H1 (cell line): ENCODE measurements around the gene SMR3A. TPM values are rescaled to one million over a fixed set of nuclear protein-coding genes. Genes with fewer than 3 reads are reported as not detected.

ENCODE experiments used
- CTCF ChIA-PET: fragments of 300-600 bp; sonication (Branson Sonifier 250); formaldehyde crosslinking; loops from one replicate; lab custom pipeline; 2021; ENCODE audit not compliant: partially characterized antibody; lab: Charles Lee
- POLR2A ChIA-PET: fragments of 300-600 bp; sonication (Branson Sonifier 250); formaldehyde crosslinking; loops from one replicate; lab custom pipeline; 2021; ENCODE audit warnings: inconsistent platforms; ENCODE audit not compliant: partially characterized antibody; lab: Charles Lee
- DNase-seq, 2 experiments: peaks; one replicate each; pipeline versions ENCODE4 v3.0.0 to v3.0.0-alpha.2; 2010 to 2022; ENCODE audit warnings: low spot score in 2 of 2, low read depth in 1 of 2, mixed read lengths in 1 of 2
- FAIRE-seq: peaks from 2 replicates; lab custom pipeline; 2011; peaks lifted over from hg19 to GRCh38; lab: Jason Lieb, UNC
- H2AFZ ChIP-seq: 2 replicates; pipeline ENCODE4 v1.8.1; 2012; ENCODE audit warnings: low read length, inconsistent platforms
- H2AK5ac ChIP-seq: 2 replicates; pipeline ENCODE4 v1.6.1; 2013; ENCODE audit warnings: low read depth, low read length
- H2BK120ac ChIP-seq: replicated peaks from 2 replicates; pipeline ENCODE3; 2013; ENCODE audit warnings: low read depth, low read length, inconsistent platforms
- H2BK12ac ChIP-seq: 2 replicates; pipeline ENCODE4 v1.6.1; 2013; ENCODE audit warnings: low read depth, low read length
- H2BK15ac ChIP-seq: 2 replicates; pipeline ENCODE4 v1.6.1; 2013; ENCODE audit warnings: low read length
- H2BK20ac ChIP-seq: 2 replicates; pipeline ENCODE4 v1.6.1; 2013; ENCODE audit warnings: low read length
- H2BK5ac ChIP-seq: 2 replicates; pipeline ENCODE4 v1.6.1; 2013; ENCODE audit warnings: low read depth, low read length
- H3K14ac ChIP-seq: 2 replicates; pipeline ENCODE4 v1.6.1; 2013; ENCODE audit warnings: inconsistent platforms; ENCODE audit not compliant: insufficient read length
- H3K18ac ChIP-seq: 2 replicates; pipeline ENCODE4 v1.6.1; 2013; ENCODE audit warnings: low read length; ENCODE audit errors: extremely low read depth
- H3K23ac ChIP-seq: 2 replicates; pipeline ENCODE4 v1.6.1; 2013; ENCODE audit warnings: inconsistent platforms; ENCODE audit not compliant: insufficient read length
- H3K23me2 ChIP-seq: 2 replicates; pipeline ENCODE4 v1.6.1; 2013; ENCODE audit warnings: low read depth, low read length
- H3K27ac ChIP-seq: 2 replicates; pipeline ENCODE4 v1.6.1; 2011; ENCODE audit warnings: low read depth, low read length, inconsistent platforms
- H3K27me3 ChIP-seq, 4 experiments: replicated peaks in 1 of 4; 1 replicate in 1 of 4; 2 replicates in 3 of 4; pipeline versions ENCODE4 v1.6.1 to v1.8.1; 2011 to 2013; ENCODE audit warnings: low read length in 3 of 4, mild to moderate bottlenecking in 3 of 4, inconsistent platforms in 2 of 4, mixed read lengths in 2 of 4, moderate library complexity in 1 of 4; ENCODE audit not compliant: control insufficient read depth in 3 of 4, insufficient read depth in 3 of 4; ENCODE audit errors: extremely low read depth in 1 of 4
- H3K36me3 ChIP-seq, 4 experiments: 2 replicates each; pipeline versions ENCODE4 v1.6.1 to v1.8.1; 2011 to 2013; ENCODE audit warnings: mild to moderate bottlenecking in 4 of 4, low read length in 3 of 4, moderate library complexity in 2 of 4, control low read depth in 1 of 4, inconsistent platforms in 1 of 4; ENCODE audit not compliant: insufficient read depth in 4 of 4, control insufficient read depth in 2 of 4
- H3K4ac ChIP-seq: replicated peaks from 2 replicates; pipeline ENCODE3; 2013; ENCODE audit warnings: low read length, low read depth, mixed read lengths, inconsistent platforms; ENCODE audit not compliant: insufficient read length
- H3K4me1 ChIP-seq, 4 experiments: replicated peaks in 1 of 4; 1 replicate in 1 of 4; 2 replicates in 3 of 4; pipeline versions ENCODE4 v1.6.1 to v1.8.1; 2011 to 2013; ENCODE audit warnings: low read length in 3 of 4, inconsistent platforms in 2 of 4, mixed read lengths in 1 of 4; ENCODE audit not compliant: insufficient read depth in 4 of 4, control insufficient read depth in 3 of 4
- H3K4me2 ChIP-seq, 2 experiments: 2 replicates each; pipeline versions ENCODE4 v1.6.1 to v1.8.1; 2011 to 2013; ENCODE audit warnings: low read depth in 2 of 2, low read length in 2 of 2, control low read depth in 1 of 2, inconsistent platforms in 1 of 2, mild to moderate bottlenecking in 1 of 2; ENCODE audit not compliant: insufficient read depth in 1 of 2
- H3K4me3 ChIP-seq, 4 experiments: fragments of 200-600, 300-600 bp in 1 of 4; sonication (generic), shearing (Covaris generic), sonication (Bioruptor Twin) in 1 of 4; 2 replicates each; pipeline versions ENCODE4 v1.5.1 to v1.8.1; 2011 to 2016; ENCODE audit warnings: low read length in 4 of 4, low read depth in 3 of 4, control low read depth in 2 of 4, inconsistent platforms in 2 of 4, mild to moderate bottlenecking in 2 of 4, mixed read lengths in 1 of 4, moderate library complexity in 1 of 4; ENCODE audit not compliant: insufficient read depth in 2 of 4; ENCODE audit errors: extremely low read depth in 1 of 4
- H3K56ac ChIP-seq: replicated peaks from 2 replicates; pipeline ENCODE3; 2013; ENCODE audit warnings: low read depth, mild to moderate bottlenecking, mixed read lengths, low read length, inconsistent platforms; ENCODE audit not compliant: insufficient read length
- H3K79me1 ChIP-seq: 2 replicates; pipeline ENCODE4 v1.6.1; 2013; ENCODE audit warnings: low read depth, low read length, control low read depth
- H3K79me2 ChIP-seq, 2 experiments: 2 replicates each; pipeline versions ENCODE4 v1.6.1 to v1.8.1; 2012 to 2013; ENCODE audit warnings: low read length in 2 of 2, mild to moderate bottlenecking in 2 of 2, inconsistent platforms in 1 of 2; ENCODE audit not compliant: insufficient read depth in 2 of 2, control insufficient read depth in 1 of 2
- H3K9ac ChIP-seq, 4 experiments: replicated peaks in 1 of 4; 1 replicate in 1 of 4; 2 replicates in 3 of 4; pipeline versions ENCODE4 v1.6.1 to v1.8.1; 2011 to 2013; ENCODE audit warnings: low read depth in 3 of 4, low read length in 3 of 4, control low read depth in 2 of 4, mild to moderate bottlenecking in 2 of 4, moderate library complexity in 2 of 4, inconsistent platforms in 1 of 4; ENCODE audit errors: extremely low read depth in 1 of 4
- H3K9me3 ChIP-seq, 2 experiments: 2 replicates each; pipeline versions ENCODE4 v1.6.1 to v1.8.1; 2012 to 2013; ENCODE audit warnings: mild to moderate bottlenecking in 2 of 2, moderate library complexity in 2 of 2, control low read depth in 1 of 2, inconsistent platforms in 1 of 2, low read depth in 1 of 2, low read length in 1 of 2, mixed read lengths in 1 of 2; ENCODE audit not compliant: insufficient read depth in 2 of 2
- H4K20me1 ChIP-seq, 2 experiments: replicated peaks in 1 of 2; 2 replicates each; pipeline versions ENCODE3 to v1.8.1; 2011 to 2013; ENCODE audit warnings: inconsistent platforms in 2 of 2, low read length in 2 of 2, mild to moderate bottlenecking in 1 of 2; ENCODE audit not compliant: insufficient read depth in 2 of 2, control insufficient read depth in 1 of 2
- H4K5ac ChIP-seq: 2 replicates; pipeline ENCODE4 v1.6.1; 2013; ENCODE audit warnings: low read length, low read depth, mixed read lengths, inconsistent platforms; ENCODE audit not compliant: insufficient read length
- H4K8ac ChIP-seq: 2 replicates; pipeline ENCODE4 v1.8.0; 2013; ENCODE audit warnings: mild to moderate bottlenecking, moderate library complexity, low read length, inconsistent platforms; ENCODE audit not compliant: insufficient read depth; ENCODE audit errors: extremely low read depth
- H4K91ac ChIP-seq: replicated peaks from 2 replicates; pipeline ENCODE3; 2013; ENCODE audit warnings: low read length, mixed read lengths, inconsistent platforms; ENCODE audit not compliant: insufficient read length
- SP4 ChIP-seq: IDR thresholded peaks from 2 replicates; pipeline ENCODE4 v1.6.1; 2012; ENCODE audit warnings: low read length, inconsistent platforms
- WGBS, 2 experiments: shearing (Covaris generic) in 1 of 2; methylation state at CpG; one replicate each; pipeline versions ENCODE4 v1.1.6 to v1.1.7; 2013 to 2015; ENCODE audit warnings: low lambda C conversion rate in 2 of 2, mixed read lengths in 2 of 2, inconsistent platforms in 1 of 2, low coverage in 1 of 2, missing lambda C conversion rate in 1 of 2; ENCODE audit not compliant: insufficient replicate concordance in 2 of 2, insufficient coverage in 1 of 2, insufficient read length in 1 of 2; ENCODE audit errors: extremely low coverage in 1 of 2, missing lambda C conversion rate in 1 of 2; 5-methylcytosine and 5-hydroxymethylcytosine counted together
- polyA plus RNA-seq, 7 experiments: library from polyadenylated mRNA; depleted of rRNA in 3 of 7; stranded (reverse) in 5 of 7; unstranded in 2 of 7; fragments of >200 nt in 5 of 7; fragments of 200-250 nt in 2 of 7; gene quantifications; 1 replicate in 5 of 7; 2 replicates in 1 of 7; 4 replicates in 1 of 7; pipeline versions ENCODE4 v1.2.1 to v1.2.3, GENCODE V29; 2011 to 2013; ENCODE audit warnings: missing spikeins in 2 of 7, mixed read lengths in 2 of 7
- total RNA-seq: library from RNA; stranded (reverse); fragmentation: NEBNext Ultra II Directional; extraction: Animal tissue kit (Norgen Biotek cat#: 25700); gene quantifications from 2 replicates; pipeline ENCODE4 v1.2.1, GENCODE V29; 2021

The SMR3A gene
- total and polyA plus RNA-seq, 2 of the 8 experiments (the other 6 are each of a cell fraction or from before 2014, with no cell fraction given) = not detected

GRCh38 chr4:70371987-70372386 lies 11.4 kb downstream of the SMR3A start:
- H3K56ac ChIP-seq = no peak overlapping the region
- H4K91ac ChIP-seq = no peak overlapping the region
- no peak overlapping the region for H2BK15ac ChIP-seq
- H2AK5ac ChIP-seq = no peak overlapping the region
- H3K27me3 ChIP-seq = no peaks in the 10 kb centered on the region
- no peak overlapping the region for H3K18ac ChIP-seq
- no peak overlapping the region for H4K8ac ChIP-seq
- H3K9ac ChIP-seq = no peak overlapping the region
- CTCF ChIA-PET = no interaction called here
- H4K5ac ChIP-seq = no peak overlapping the region
- 92% methylated on average over 4 of the region's 4 CpGs; no CpG with 5 or more reads in 1 of the 2 experiments for WGBS, 2 experiments
- H2AFZ ChIP-seq = no peak overlapping the region
- no peak overlapping the region for H2BK12ac ChIP-seq
- no peak overlapping the region for H2BK120ac ChIP-seq
- H2BK5ac ChIP-seq = no peak overlapping the region
- H3K79me1 ChIP-seq = no peaks in the 10 kb centered on the region
- FAIRE-seq = no peak
- H3K9me3 ChIP-seq = no peaks in the 10 kb centered on the region
- no peaks in the 10 kb centered on the region for H3K4me1 ChIP-seq
- no peaks in the 10 kb centered on the region for H3K79me2 ChIP-seq
- no peaks in the 10 kb centered on the region for H3K23me2 ChIP-seq
- H3K23ac ChIP-seq = no peak overlapping the region
- no peak overlapping the region for H3K14ac ChIP-seq
- POLR2A ChIA-PET = no interaction called here
- no peak overlapping the region for H3K27ac ChIP-seq
- no peak for TF ChIP-seq SP4
- no peak for DNase-seq
- H3K4ac ChIP-seq = no peak overlapping the region
- no peak overlapping the region for H3K4me2 ChIP-seq
- H2BK20ac ChIP-seq = no peak overlapping the region
- H3K4me3 ChIP-seq = no peak overlapping the region
- H4K20me1 ChIP-seq = no peaks in the 10 kb centered on the region
- no peaks in the 10 kb centered on the region for H3K36me3 ChIP-seq
